Measurements from ENCODE around the gene PPM1D. TPM values are rescaled to one million over a fixed set of nuclear protein-coding genes. Genes with fewer than 3 reads are reported as not detected.

The PPM1D gene
- total and polyA plus RNA-seq, 2 donors (not counting 1 experiment from before 2014, with no cell fraction given) = 6.5 to 27.2 TPM

DNA sequence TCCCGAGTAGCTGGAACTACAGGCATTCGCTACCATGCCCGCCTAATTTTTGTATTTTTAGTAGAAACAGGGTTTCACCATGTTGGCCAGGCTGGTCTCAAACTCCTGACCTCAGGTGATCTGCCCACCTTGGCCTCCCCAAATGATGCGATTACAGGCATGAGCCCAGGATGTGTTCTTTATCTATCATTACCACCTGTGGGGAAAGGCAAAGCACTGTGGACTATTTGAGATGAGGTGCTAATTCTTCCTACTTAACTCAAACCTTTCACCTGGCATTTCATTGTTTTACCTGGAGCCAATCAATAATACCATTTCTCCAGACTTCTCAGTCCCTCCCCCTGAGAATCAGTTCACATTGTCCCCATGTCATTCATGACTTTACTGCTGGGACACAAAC, 20.4 kb upstream of the PPM1D start:
- intact Hi-C loops (cut with micrococcal nuclease) = no loop called here
- H3K4me3 Mint-ChIP-seq = no peak overlapping the region
- H3K4me1 ChIP-seq (ENCODE audit: control insufficient read depth in 2 of 2, insufficient read depth in 2 of 2, low read length in 2 of 2) = peaks cover 0 to 4% of the 10 kb centered on the region in 2 donors

DNA sequence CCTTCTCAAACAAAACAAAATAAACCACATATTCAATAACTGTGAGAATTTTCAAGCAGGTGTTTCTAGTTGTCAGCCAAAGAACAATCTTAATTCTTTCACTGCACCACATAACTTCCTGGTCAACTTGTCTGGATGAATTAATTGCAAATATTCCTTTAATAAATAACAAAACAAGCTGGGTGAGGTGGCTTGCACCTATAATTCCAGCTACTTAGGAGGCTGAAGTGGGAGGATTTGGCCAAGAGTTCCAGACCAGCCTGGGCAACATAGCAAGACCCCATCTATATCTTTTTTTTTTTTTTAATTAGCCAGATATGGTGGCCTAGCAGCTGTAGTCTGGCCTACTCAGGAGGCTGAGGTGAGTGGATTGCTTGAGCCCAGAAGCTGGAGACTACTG, 17.0 kb upstream of the PPM1D start:
- no peak overlapping the region for H3K4me3 Mint-ChIP-seq
- H3K4me2 ChIP-seq (replicated peaks; ENCODE audit: low read depth, low read length, poor library complexity, severe bottlenecking) = no peak overlapping the region
- H3K27ac ChIP-seq (ENCODE audit: low read length in 2 of 2) = no peak overlapping the region
- H3K27ac Mint-ChIP-seq = no peak overlapping the region
- intact Hi-C loops (cut with micrococcal nuclease) = no loop called here
- no peak for TF ChIP-seq EZH2 (IDR thresholded peaks at IDR 0.05; ENCODE audit: borderline replicate concordance, insufficient read depth, low read depth, low read length, poor library complexity, severe bottlenecking)
- TF ChIP-seq, protein P1, sequence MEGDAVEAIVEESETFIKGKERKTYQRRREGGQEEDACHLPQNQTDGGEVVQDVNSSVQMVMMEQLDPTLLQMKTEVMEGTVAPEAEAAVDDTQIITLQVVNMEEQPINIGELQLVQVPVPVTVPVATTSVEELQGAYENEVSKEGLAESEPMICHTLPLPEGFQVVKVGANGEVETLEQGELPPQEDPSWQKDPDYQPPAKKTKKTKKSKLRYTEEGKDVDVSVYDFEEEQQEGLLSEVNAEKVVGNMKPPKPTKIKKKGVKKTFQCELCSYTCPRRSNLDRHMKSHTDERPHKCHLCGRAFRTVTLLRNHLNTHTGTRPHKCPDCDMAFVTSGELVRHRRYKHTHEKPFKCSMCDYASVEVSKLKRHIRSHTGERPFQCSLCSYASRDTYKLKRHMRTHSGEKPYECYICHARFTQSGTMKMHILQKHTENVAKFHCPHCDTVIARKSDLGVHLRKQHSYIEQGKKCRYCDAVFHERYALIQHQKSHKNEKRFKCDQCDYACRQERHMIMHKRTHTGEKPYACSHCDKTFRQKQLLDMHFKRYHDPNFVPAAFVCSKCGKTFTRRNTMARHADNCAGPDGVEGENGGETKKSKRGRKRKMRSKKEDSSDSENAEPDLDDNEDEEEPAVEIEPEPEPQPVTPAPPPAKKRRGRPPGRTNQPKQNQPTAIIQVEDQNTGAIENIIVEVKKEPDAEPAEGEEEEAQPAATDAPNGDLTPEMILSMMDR (IDR thresholded peaks at IDR 0.05) = no peak
- H4K20me1 ChIP-seq (ENCODE audit: control insufficient read depth, insufficient read depth, low read length, poor library complexity, severe bottlenecking) = no peaks in the 10 kb centered on the region
- H3K27me3 ChIP-seq (replicated peaks in 1 of 4; ENCODE audit: control extremely low read depth in 1 of 4, control insufficient read depth in 3 of 4, insufficient read depth in 4 of 4, low read length in 3 of 4) = peaks cover 0 to 4% (median 2%) of the 10 kb centered on the region in 4 experiments
- no peaks in the 10 kb centered on the region for H3K9me3 ChIP-seq (ENCODE audit: control extremely low read depth in 1 of 3, control insufficient read depth in 2 of 3, insufficient read depth in 1 of 3, low read length in 2 of 3)
- CTCF ChIA-PET = interaction anchor here (1.3 to 3.2 kb wide), 2 partner anchors 13 to 55 kb away, joined by 3 to 13 read pairs; no protein-coding TSS in a partner anchor
- DNase-seq (no peak), ATAC-seq (ENCODE audit: low read depth) (no peak)
- no peaks in the 10 kb centered on the region for H3K4me1 ChIP-seq (ENCODE audit: control insufficient read depth in 2 of 2, insufficient read depth in 2 of 2, low read length in 2 of 2)
- no peak overlapping the region for H3K4me3 ChIP-seq (ENCODE audit: control extremely low read depth in 1 of 5, extremely low read depth in 1 of 5, insufficient read depth in 1 of 5, low read depth in 2 of 5, low read length in 4 of 5)
- H3K79me2 ChIP-seq (ENCODE audit: control insufficient read depth, insufficient read depth, low read length) = no peaks in the 10 kb centered on the region
- POLR2A ChIA-PET = no interaction called here
- no peak overlapping the region for H2AFZ ChIP-seq (ENCODE audit: insufficient read depth, low read depth, low read length, poor library complexity, severe bottlenecking)
- no peaks in the 10 kb centered on the region for H3K36me3 ChIP-seq (replicated peaks in 1 of 2; ENCODE audit: control extremely low read depth in 1 of 2, control insufficient read depth in 1 of 2, extremely low read depth in 1 of 2, insufficient read depth in 2 of 2, low read length in 1 of 2)
- H3K9ac ChIP-seq (ENCODE audit: low read length) = no peak overlapping the region
- H3K27me3 Mint-ChIP-seq = peaks cover 9% of the 10 kb centered on the region
- H3K4me1 Mint-ChIP-seq = no peaks in the 10 kb centered on the region
- H3K9me3 Mint-ChIP-seq (ENCODE audit: insufficient read depth) = no peaks in the 10 kb centered on the region

More for the DNA sequence above, 20.4 kb upstream of the PPM1D start:
- Histone ChIP-seq H3K27ac (ENCODE audit: low read length in 2 of 2) (no peak overlapping the region), H2AFZ (ENCODE audit: insufficient read depth, low read depth, low read length, poor library complexity, severe bottlenecking) (no peak overlapping the region), H4K20me1 (ENCODE audit: control insufficient read depth, insufficient read depth, low read length, poor library complexity, severe bottlenecking) (no peaks in the 10 kb centered on the region), H3K4me2 (replicated peaks; ENCODE audit: low read depth, low read length, poor library complexity, severe bottlenecking) (no peak overlapping the region), H3K4me3 (ENCODE audit: control extremely low read depth in 1 of 5, extremely low read depth in 1 of 5, insufficient read depth in 1 of 5, low read depth in 2 of 5, low read length in 4 of 5) (no peak overlapping the region), H3K27me3 (replicated peaks in 1 of 4; ENCODE audit: control extremely low read depth in 1 of 4, control insufficient read depth in 3 of 4, insufficient read depth in 4 of 4, low read length in 3 of 4) (no peaks in the 10 kb centered on the region), H3K9me3 (ENCODE audit: control extremely low read depth in 1 of 3, control insufficient read depth in 2 of 3, insufficient read depth in 1 of 3, low read length in 2 of 3) (no peaks in the 10 kb centered on the region), H3K9ac (ENCODE audit: low read length) (no peak overlapping the region), H3K36me3 (replicated peaks in 1 of 2; ENCODE audit: control extremely low read depth in 1 of 2, control insufficient read depth in 1 of 2, extremely low read depth in 1 of 2, insufficient read depth in 2 of 2, low read length in 1 of 2) (no peaks in the 10 kb centered on the region), H3K79me2 (ENCODE audit: control insufficient read depth, insufficient read depth, low read length) (no peaks in the 10 kb centered on the region)
- H3K4me1 Mint-ChIP-seq = peaks cover 4% of the 10 kb centered on the region
- H3K27ac Mint-ChIP-seq = no peak overlapping the region
- 100% methylated on average over 3 of the region's 4 CpGs for WGBS (ENCODE audit: insufficient coverage)
- peaks cover 10% of the 10 kb centered on the region for H3K27me3 Mint-ChIP-seq
- no peak for TF ChIP-seq EZH2 (IDR thresholded peaks at IDR 0.05; ENCODE audit: borderline replicate concordance, insufficient read depth, low read depth, low read length, poor library complexity, severe bottlenecking)
- TF ChIP-seq, protein P1 (IDR thresholded peaks at IDR 0.05) = no peak
- DNase-seq (no peak), ATAC-seq (ENCODE audit: low read depth) (no peak)
- CTCF ChIA-PET = interaction anchor here (3.3 kb wide), 1 partner anchor 58 kb away, joined by 16 read pairs; no protein-coding TSS in a partner anchor
- H3K9me3 Mint-ChIP-seq (ENCODE audit: insufficient read depth) = no peaks in the 10 kb centered on the region
- POLR2A ChIA-PET = no interaction called here
